GM18858 (cell line): ENCODE data around the gene HNRNPD.
"Not testable (repeated sequence)": the region's sequence is repeated elsewhere in the genome, so short reads cannot be mapped to it uniquely, and the experiment has no call there.

ENCODE experiments used
- ATAC-seq: cut with Tn5 transposase; IDR thresholded peaks from one replicate; pipeline ENCODE4 v1.9.1; 2021; ENCODE audit not compliant: unreplicated experiment

Gene HNRNPD, protein sequence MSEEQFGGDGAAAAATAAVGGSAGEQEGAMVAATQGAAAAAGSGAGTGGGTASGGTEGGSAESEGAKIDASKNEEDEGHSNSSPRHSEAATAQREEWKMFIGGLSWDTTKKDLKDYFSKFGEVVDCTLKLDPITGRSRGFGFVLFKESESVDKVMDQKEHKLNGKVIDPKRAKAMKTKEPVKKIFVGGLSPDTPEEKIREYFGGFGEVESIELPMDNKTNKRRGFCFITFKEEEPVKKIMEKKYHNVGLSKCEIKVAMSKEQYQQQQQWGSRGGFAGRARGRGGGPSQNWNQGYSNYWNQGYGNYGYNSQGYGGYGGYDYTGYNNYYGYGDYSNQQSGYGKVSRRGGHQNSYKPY

GRCh38 chr4:82373816-82374625 lies at the start of gene HNRNPD:
TSS of gene HNRNPD (minus strand) at chr4:82373991. CDS start at chr4:82373678, 313 bp downstream.
- peak; percentile 92 for ATAC-seq

DNA sequence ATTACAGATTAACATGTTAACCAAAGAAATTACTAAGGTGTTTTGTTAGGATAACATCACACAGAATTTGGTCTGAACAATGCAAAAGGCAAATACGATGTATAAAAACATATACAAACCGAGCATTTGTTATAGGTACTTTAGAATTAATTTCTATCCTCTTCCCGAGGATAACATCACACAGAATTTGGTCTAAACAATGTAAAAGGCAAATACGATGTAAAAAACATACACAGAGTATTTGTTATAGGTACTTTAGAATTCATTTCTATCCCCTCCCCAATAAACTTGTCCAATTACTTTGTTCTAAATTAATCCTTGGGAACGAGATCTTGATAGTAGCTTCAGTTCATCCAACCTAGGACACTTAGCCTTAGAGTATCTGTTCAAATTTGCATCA lies 48.8 kb upstream of the HNRNPD start:
- no peak for ATAC-seq

DNA sequence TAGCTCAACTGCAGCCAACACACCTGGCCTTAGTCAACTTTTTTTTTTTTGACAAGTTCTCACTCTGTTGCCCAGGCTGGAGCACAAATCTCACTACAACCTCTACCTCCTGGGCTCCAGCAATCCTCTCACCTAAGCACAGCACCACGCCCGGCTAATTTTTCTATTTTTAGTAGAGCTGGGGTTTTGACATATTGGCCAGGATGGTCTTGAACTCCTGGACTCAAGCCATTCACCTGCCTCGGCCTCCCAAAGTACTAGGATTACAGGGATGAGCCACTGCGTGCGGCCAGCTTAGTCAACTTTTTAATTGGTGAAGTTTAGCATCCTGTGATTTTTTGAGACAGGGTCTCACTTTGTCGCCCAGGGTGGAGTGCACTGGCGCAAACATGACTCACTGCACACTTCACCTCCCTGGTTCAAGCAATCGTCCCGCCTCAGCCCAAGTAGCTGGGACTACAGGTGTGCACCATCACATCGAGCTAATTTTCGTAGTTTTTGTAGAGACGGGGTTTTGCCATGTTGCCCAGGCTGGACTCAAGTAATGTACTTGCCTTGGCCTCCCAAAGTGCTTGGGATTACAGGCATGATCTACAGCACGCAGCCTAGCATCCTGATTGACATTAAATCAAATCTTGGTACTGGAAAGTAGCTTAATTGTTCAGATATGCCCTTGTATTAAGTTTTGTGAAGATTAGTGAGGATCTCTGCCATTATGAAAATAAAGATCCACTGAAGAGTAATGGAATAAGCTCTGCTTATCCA lies 48.2 kb upstream of the HNRNPD start:
- ATAC-seq: no peak

- ATAC-seq: no peak
Measured at GRCh38 chr4:82419451-82419850, 45.7 kb upstream of the HNRNPD start.

- ATAC-seq: no peak
Measured at GRCh38 chr4:82415922-82416365, 42.2 kb upstream of the HNRNPD start.

DNA sequence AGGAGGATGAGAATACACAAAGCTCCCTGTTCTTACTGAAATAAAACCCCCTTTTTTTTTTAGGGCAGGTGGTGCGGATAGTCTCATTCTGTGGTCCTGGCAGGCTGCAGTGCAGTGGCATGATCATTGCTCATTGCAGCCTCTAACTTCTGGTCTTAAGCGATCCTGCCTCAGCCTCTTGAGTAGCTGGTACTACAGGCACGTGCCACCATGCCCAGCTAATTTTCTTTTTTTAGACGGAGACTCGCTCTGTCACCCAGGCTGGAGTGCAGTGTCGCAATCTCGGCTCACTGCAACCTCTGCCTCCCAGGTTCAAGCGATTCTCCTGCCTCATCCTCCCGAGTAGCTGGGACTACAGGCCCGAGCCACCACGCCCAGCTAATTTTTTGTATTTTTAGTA lies 41.3 kb upstream of the HNRNPD start:
- not testable (repeated sequence) for ATAC-seq

DNA sequence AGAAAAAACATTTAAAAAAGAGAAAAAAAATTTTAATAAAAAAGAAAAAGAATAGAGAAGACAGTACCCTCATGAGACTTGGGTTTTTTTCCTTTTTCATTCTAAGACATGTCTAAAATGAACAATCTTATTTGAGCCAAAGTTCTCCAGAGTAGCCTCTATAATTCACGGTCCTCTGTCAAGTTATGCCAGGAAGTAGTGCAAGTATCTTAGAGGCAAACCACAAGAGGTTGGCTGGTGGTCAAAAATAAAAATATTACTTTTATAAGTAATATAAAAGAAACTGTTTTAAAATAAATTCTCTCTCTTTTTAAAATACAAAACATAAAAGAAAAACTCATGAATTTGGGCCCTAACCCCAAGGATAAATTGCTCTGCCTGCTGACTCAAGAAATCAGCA lies 29.9 kb upstream of the HNRNPD start:
- ATAC-seq: no peak

DNA sequence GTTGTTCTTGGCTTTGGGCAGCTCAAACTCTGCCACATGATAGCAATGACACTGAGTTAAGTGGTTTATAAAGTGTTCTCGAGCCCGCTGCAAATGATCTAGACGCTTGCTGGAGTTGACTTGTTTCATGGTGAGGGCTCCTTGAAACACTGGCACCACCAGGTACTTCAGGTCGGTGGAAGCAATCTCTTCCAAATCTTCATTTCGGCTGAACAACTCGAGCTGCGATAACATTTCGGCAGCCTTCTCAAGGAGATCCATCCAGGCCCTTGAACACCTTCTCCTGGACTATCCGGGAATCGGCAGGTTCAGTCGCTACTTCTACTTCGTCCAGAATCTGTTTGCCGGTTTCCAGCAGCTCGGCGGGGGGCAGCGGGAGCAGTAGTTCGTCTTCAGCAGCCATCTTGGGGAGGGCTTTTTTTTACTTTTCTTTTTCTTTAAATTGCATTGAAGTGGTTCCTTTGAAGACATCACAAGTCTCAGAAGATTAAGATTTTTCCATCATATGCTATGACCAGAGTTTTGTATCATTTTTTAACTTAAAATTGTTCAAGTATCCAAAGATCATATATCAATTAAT lies 28.5 kb upstream of the HNRNPD start:
- ATAC-seq: no peak

DNA sequence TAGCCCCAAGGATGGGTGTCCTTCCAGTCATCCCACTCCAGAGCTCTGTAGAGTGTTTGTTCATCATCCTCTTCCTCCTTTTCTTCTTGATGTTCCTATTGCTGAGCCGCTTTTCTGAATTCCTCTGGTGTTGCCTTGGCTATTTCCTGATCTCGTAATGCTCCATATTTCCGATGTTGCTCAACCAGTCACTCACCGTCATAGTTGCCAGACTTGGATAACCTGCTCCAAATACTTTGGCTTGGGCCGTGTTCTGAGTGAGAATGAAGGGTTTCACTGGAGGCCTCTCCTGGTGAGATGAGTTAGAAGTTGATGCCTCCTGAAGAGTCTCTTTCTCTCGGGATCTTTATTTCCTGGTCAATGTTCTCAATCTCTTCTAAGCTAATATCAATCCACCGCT lies 27.8 kb upstream of the HNRNPD start:
- ATAC-seq: no peak

DNA sequence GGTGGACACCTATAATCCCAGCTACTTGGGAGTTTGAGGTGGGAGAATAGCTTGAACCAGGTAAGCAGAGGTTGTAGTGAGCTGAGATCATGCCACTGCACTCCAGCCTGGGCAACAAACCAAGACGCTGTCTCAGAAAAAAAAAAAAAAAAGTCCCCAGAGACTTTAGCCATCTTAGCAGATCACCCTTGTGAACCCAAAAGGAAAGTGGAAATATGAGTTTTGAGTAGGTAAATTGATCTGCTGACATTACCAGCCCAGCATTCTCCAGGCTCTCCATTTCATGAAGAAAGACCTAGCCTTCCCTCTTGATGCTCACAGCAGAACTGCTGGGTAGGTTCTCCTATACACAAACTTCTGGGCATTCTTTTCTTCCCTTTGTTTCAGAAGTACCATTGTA lies 24.5 kb upstream of the HNRNPD start:
- no peak for ATAC-seq

DNA sequence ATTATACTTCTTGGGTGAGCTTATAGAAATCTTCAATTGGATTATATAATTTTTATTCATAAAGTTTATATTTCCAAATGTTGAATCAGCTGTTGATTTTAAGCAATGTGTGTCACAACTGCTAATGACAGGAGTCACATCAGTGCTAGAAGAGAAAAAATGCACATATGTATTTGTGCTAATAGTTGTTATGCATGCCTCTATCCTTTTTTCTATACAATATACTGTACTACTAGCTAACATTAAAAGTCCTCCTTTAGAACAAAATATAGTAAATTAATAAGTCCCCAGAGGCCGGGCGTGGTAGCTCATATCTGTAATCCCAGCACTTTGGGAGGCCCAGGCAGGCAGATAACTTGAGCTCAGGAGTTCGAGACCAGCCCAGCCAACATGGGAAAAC lies 23.7 kb upstream of the HNRNPD start:
- no peak for ATAC-seq

- ATAC-seq: no peak
Measured at GRCh38 chr4:82394896-82395295, 21.1 kb upstream of the HNRNPD start.

GRCh38 chr4:82390061-82390460 lies 16.3 kb upstream of the HNRNPD start:
- not testable (repeated sequence) for ATAC-seq

- ATAC-seq: no peak
Measured at GRCh38 chr4:82388405-82388804, 14.6 kb upstream of the HNRNPD start.

- ATAC-seq: not testable (repeated sequence)
Measured at GRCh38 chr4:82386312-82386711, 12.5 kb upstream of the HNRNPD start.

- ATAC-seq: no peak
Measured at GRCh38 chr4:82382751-82383150, 9.0 kb upstream of the HNRNPD start.

DNA sequence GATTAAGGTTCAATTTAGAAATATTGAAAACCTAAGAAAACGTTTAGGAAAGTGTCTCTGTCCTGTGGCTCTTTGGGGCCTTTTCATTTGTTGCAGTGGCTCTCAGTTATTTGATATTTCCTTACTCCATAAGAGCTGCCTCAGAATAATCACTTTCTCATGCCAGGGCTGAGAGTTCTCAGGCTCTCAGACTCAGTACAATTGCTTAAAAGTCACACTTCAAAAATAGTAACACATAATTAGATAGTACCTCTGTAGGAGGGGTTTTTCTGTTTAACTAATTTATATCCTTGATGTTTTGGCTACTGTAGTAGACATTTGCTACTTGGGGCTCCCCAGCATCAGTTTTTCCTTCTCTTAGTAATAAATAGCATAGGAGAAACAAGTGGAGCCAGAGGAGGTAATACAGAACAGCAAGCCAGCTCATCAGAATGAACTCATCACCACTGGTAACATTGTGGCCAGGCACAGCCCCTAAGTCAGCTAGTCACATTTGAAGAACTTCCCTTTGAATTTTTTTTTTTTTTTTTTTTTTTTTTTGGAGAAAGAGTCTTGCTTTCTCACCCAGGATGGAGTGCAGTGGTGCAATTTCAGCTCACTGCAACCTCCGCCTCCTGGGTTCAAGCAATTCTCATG lies 8.0 kb upstream of the HNRNPD start:
- ATAC-seq: no peak

DNA sequence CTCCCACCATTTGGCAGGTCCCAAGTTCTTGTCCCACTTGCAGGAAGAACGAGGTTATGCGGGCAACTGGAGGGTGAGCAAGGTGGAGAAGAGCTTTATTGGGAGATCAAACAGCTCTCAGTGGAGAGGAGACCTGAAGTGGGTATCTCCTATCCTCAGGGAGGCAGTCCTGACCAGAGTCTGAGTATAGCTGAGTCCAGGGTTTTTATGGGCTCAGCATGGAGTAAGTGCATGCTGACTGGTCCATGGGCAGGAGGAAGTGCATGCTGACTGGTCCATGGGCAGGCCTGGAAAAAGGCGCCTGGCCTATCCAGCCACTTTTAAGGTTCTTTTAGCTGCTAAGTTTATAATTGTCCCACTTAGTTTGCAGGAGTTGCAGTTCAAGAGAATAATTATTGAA lies 7.4 kb upstream of the HNRNPD start:
- no peak for ATAC-seq

DNA sequence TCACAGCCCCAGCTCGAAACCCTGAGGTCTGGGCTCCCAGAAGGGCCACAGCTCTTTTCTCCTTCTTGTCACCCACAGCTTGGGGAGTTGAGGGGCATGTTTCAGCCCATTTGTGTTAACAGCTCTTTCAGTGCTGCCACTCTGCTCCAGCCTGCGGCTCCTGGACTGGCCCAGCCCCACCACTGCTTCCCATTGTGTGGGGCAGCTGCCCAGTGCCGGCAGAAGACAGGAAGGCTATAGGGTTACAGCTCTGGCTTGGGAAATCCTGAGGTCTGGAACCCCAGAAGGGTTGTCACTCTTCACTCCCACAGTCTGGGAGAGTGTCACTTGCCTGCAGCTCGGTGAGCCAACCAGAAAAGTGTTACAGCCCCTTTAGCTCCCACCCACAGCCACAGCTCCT lies 7.0 kb upstream of the HNRNPD start:
- no peak for ATAC-seq

- ATAC-seq: no peak
Measured at GRCh38 chr4:82380344-82380743, 6.6 kb upstream of the HNRNPD start.

- ATAC-seq: no peak
Measured at GRCh38 chr4:82376109-82376508, 2.3 kb upstream of the HNRNPD start.
